Bronchial epithelial cell (primary cell): ENCODE measurements around the gene MTCH2. TPM values are rescaled to one million over a fixed set of nuclear protein-coding genes. Genes with fewer than 3 reads are reported as not detected.

Experiments
- DNase-seq: peaks from one replicate; pipeline ENCODE4 v3.0.0-alpha.2; 2010; ENCODE audit warnings: low read depth
- FAIRE-seq: peaks from 2 replicates; lab custom pipeline; 2011; peaks lifted over from hg19 to GRCh38; lab: Jason Lieb, UNC
- H3K27me3 ChIP-seq: 2 replicates; pipeline ENCODE4 v1.5.1; 2011; ENCODE audit warnings: low read length; ENCODE audit not compliant: control insufficient read depth, insufficient read depth
- H3K36me3 ChIP-seq: 2 replicates; pipeline ENCODE4 v1.5.1; 2011; ENCODE audit warnings: low read length; ENCODE audit not compliant: control insufficient read depth, insufficient read depth
- H3K4me3 ChIP-seq: 2 replicates; pipeline ENCODE4 v1.5.1; 2011; ENCODE audit warnings: mild to moderate bottlenecking, low read depth, low read length, control low read depth
- total RNA-seq: library from RNA; depleted of rRNA; stranded (reverse); fragments of >200 nt; gene quantifications from 2 replicates; pipeline ENCODE4 v1.2.1, GENCODE V29; 2014
- TF ChIP-seq, protein P1 (sequence below): IDR thresholded peaks from 2 replicates; pipeline ENCODE4 v1.5.1; 2011; ENCODE audit warnings: mild to moderate bottlenecking, moderate library complexity, low read length, control low read depth, inconsistent platforms; ENCODE audit not compliant: insufficient read depth, severe bottlenecking

Gene MTCH2
- total RNA-seq, 1 donor from 2014 or later, result 130 TPM

DNA sequence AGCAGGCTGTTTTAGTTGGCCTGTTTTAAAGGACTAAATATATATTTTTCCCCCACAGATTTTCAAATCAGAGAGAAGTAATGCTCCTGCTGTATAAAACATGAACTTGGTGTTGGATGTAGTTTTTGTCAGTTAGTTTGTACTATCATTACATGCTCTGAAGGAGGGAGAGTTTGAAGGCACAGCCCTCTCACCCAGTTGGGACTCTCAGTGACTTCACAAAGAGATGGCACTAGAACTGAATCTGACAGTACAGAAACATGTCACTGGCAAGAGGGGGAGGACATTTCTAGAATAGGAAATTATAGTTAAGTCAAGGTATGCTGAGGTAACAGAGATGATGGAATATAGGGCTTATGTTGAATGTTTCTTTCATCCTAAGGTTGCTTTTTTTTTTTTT is 27.1 kb downstream of the MTCH2 start:
- Histone ChIP-seq H3K36me3 (no peaks in the 10 kb centered on the region), H3K27me3 (no peaks in the 10 kb centered on the region), H3K4me3 (no peak overlapping the region)
- DNase-seq (no peak), FAIRE-seq (no peak)
- TF ChIP-seq, protein P1, sequence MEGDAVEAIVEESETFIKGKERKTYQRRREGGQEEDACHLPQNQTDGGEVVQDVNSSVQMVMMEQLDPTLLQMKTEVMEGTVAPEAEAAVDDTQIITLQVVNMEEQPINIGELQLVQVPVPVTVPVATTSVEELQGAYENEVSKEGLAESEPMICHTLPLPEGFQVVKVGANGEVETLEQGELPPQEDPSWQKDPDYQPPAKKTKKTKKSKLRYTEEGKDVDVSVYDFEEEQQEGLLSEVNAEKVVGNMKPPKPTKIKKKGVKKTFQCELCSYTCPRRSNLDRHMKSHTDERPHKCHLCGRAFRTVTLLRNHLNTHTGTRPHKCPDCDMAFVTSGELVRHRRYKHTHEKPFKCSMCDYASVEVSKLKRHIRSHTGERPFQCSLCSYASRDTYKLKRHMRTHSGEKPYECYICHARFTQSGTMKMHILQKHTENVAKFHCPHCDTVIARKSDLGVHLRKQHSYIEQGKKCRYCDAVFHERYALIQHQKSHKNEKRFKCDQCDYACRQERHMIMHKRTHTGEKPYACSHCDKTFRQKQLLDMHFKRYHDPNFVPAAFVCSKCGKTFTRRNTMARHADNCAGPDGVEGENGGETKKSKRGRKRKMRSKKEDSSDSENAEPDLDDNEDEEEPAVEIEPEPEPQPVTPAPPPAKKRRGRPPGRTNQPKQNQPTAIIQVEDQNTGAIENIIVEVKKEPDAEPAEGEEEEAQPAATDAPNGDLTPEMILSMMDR, result no peak

DNA sequence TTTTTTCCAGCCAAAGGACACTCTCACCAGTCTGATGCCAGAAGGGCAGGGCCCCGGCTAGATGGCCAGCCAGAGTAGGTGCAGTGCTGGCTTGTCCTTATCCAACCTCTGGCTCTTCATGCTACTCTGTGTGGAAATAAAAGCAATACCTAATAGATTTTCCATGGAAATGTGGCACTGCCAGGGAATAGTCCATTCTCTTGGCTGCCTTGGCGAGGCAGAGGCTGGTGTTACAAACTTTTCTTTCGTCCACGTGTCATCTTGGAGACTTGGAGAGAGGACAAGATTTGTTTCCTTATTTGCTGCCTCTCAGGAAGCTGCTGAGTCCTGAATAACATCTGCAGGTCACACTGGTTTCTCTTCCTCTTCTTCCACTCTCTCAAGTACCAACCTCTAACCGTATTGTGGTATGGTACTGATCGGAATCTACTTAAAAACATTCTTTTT is 31.0 kb downstream of the MTCH2 start:
- DNase-seq (no peak), FAIRE-seq (no peak)
- no peak overlapping the region for H3K4me3 ChIP-seq
- H3K36me3 ChIP-seq, result no peaks in the 10 kb centered on the region
- TF ChIP-seq, protein P1, result no peak
- no peaks in the 10 kb centered on the region for H3K27me3 ChIP-seq

DNA sequence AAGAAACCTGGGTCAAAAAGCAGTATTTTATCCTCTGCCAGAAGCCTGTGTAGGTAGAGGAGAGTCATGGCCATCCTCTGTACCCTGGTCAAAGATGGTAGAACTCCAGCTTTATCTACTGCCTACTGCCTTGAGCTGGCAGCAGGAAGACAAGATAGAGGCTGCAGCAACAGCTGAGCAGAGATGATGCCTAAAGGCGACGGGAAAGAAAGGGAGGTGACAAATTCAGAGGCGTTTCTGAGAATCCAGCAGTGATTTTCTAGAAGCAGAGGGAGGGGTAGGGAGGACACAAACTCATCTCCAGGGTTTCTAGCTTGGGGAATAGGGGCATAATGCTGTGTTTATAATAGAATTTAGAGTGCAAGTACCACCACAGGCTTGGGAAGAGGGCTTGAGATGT is 32.7 kb downstream of the MTCH2 start:
- TF ChIP-seq, protein P1, result no peak
- FAIRE-seq (no peak), DNase-seq (no peak)
- no peaks in the 10 kb centered on the region for H3K27me3 ChIP-seq
- H3K4me3 ChIP-seq, result no peak overlapping the region
- no peaks in the 10 kb centered on the region for H3K36me3 ChIP-seq

DNA sequence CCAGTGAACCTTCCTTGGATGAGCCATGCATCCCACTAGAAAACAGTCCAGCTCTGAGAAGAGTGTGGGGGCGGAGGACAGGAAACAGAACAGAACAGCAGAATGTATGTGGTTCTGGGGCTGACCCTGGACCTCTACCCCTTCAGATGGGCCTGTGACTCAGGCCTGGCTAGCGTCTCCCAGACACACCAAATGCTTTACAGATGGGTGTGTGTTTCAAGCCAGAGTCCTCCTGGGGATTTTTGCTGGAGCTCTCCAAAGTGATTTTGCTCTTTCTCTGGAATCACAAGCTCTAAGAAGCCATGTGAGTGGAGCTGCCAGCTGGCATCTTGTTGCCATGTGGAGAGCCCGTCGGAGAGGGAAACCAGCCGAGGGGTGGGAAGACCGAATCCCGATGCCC is 35.0 kb downstream of the MTCH2 start:
- TF ChIP-seq, protein P1, result no peak
- Histone ChIP-seq H3K27me3 (no peaks in the 10 kb centered on the region), H3K36me3 (no peaks in the 10 kb centered on the region), H3K4me3 (no peak overlapping the region)
- DNase-seq, result no peak
- FAIRE-seq, result no peak

DNA sequence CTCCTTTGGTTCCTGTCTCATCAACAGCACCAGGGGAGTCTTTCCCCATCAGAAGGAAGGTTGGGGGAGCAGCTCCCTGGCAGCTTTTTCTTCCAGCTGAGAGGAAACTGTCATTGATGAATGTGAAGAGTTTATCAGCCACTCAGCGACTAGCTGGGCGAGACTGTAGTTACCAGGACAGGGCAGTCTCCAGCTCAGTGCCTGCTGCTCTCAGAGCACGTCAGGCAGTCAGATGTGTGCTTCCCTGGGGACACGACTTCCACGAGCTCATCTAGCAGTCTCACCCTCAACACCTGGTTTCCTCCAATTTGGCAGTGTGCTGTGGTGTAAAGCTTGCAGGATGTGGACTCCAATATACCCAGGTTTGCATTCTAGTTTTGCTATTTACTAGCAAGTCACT is 35.6 kb downstream of the MTCH2 start:
- FAIRE-seq, result no peak
- Histone ChIP-seq H3K36me3 (no peaks in the 10 kb centered on the region), H3K27me3 (no peaks in the 10 kb centered on the region), H3K4me3 (no peak overlapping the region)
- no peak for DNase-seq
- TF ChIP-seq, protein P1, result no peak

DNA sequence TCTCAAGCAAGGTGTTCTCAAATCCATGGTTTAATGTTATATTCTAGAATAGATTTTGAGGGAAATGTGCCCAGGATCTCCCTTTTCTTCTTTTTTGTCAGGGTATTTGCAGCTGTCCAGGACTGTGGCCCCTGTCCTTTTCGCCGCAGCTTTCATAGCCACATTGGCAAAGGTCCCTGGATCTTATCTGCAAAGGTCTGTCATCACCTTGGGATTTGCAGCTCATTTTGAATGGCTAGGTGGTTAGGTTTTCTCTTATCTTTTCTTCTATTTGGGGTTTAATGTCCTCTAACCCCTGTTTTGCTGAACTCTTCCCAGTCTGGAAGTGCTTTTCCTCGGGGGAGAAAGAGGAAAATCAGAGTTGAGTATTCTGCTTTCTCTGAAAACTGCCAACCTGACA is 36.4 kb downstream of the MTCH2 start:
- DNase-seq (no peak), FAIRE-seq (no peak)
- TF ChIP-seq, protein P1, result no peak
- Histone ChIP-seq H3K4me3 (no peak overlapping the region), H3K36me3 (no peaks in the 10 kb centered on the region), H3K27me3 (no peaks in the 10 kb centered on the region)
